ENCODE data around the gene CCL22. TPM values are rescaled to one million over a fixed set of nuclear protein-coding genes. Genes with fewer than 3 reads are reported as not detected.

Gene CCL22
- polyA plus RNA-seq, 2 of the 4 experiments (the other 2 are of a cell fraction): not detected

DNA sequence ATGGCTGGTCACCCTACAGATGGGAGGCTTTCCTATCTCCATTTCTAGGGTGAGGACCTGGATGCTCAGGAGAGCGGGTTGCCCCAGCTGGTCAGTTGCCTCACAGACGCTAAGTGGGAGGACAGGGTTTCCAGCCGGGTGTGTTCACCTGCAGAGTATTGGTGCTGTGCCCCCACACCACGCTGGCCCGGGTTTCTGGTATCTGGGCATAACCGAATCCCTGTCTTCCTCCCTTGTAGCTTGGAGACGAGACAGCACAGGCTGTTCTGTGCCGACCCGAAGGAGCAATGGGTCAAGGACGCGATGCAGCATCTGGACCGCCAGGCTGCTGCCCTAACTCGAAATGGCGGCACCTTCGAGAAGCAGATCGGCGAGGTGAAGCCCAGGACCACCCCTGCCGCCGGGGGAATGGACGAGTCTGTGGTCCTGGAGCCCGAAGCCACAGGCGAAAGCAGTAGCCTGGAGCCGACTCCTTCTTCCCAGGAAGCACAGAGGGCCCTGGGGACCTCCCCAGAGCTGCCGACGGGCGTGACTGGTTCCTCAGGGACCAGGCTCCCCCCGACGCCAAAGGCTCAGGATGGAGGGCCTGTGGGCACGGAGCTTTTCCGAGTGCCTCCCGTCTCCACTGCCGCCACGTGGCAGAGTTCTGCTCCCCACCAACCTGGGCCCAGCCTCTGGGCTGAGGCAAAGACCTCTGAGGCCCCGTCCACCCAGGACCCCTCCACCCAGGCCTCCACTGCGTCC is 23.4 kb downstream of the CCL22 start:
- H3K9me3 ChIP-seq: no peaks in the 10 kb centered on the region
- 95% methylated on average over 30 of the region's 35 CpGs for WGBS (ENCODE audit: missing lambda C conversion rate)
- DNase-seq (ENCODE audit: low read depth in 1 of 2, low spot score in 1 of 2): no peak
- ChIA-PET POLR2A (no interaction called here), CTCF (interaction anchor here (1.0 to 4.2 kb wide), 8 partner anchors 10 to 81 kb away, joined by 3 to 43 read pairs (median 4); partner anchors contain the start of gene CX3CL1)
- no peak for ATAC-seq
- no peak for FAIRE-seq
- no peak overlapping the region for H3K4me2 ChIP-seq
- H3K27ac ChIP-seq: peak overlapping the region in 1 of 2 experiments; percentile 83; a peak in 2 of 6 replicates
- no peak for TF ChIP-seq TFCP2L1 (CRISPR knock-in tag; IDR thresholded peaks at IDR 0.05)
- TF ChIP-seq HOXB13 (CRISPR knock-in tag; IDR thresholded peaks at IDR 0.05; ENCODE audit: low read depth): no peak
- TF ChIP-seq, protein P1, sequence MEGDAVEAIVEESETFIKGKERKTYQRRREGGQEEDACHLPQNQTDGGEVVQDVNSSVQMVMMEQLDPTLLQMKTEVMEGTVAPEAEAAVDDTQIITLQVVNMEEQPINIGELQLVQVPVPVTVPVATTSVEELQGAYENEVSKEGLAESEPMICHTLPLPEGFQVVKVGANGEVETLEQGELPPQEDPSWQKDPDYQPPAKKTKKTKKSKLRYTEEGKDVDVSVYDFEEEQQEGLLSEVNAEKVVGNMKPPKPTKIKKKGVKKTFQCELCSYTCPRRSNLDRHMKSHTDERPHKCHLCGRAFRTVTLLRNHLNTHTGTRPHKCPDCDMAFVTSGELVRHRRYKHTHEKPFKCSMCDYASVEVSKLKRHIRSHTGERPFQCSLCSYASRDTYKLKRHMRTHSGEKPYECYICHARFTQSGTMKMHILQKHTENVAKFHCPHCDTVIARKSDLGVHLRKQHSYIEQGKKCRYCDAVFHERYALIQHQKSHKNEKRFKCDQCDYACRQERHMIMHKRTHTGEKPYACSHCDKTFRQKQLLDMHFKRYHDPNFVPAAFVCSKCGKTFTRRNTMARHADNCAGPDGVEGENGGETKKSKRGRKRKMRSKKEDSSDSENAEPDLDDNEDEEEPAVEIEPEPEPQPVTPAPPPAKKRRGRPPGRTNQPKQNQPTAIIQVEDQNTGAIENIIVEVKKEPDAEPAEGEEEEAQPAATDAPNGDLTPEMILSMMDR (IDR thresholded peaks at IDR 0.05): no peak
- TF ChIP-seq, protein P2, sequence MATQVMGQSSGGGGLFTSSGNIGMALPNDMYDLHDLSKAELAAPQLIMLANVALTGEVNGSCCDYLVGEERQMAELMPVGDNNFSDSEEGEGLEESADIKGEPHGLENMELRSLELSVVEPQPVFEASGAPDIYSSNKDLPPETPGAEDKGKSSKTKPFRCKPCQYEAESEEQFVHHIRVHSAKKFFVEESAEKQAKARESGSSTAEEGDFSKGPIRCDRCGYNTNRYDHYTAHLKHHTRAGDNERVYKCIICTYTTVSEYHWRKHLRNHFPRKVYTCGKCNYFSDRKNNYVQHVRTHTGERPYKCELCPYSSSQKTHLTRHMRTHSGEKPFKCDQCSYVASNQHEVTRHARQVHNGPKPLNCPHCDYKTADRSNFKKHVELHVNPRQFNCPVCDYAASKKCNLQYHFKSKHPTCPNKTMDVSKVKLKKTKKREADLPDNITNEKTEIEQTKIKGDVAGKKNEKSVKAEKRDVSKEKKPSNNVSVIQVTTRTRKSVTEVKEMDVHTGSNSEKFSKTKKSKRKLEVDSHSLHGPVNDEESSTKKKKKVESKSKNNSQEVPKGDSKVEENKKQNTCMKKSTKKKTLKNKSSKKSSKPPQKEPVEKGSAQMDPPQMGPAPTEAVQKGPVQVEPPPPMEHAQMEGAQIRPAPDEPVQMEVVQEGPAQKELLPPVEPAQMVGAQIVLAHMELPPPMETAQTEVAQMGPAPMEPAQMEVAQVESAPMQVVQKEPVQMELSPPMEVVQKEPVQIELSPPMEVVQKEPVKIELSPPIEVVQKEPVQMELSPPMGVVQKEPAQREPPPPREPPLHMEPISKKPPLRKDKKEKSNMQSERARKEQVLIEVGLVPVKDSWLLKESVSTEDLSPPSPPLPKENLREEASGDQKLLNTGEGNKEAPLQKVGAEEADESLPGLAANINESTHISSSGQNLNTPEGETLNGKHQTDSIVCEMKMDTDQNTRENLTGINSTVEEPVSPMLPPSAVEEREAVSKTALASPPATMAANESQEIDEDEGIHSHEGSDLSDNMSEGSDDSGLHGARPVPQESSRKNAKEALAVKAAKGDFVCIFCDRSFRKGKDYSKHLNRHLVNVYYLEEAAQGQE (IDR thresholded peaks at IDR 0.05): no peak
- TF ChIP-seq CHD2 (IDR thresholded peaks at IDR 0.05; ENCODE audit: low read length, partially characterized antibody): no peak
- TF ChIP-seq KDM1A (IDR thresholded peaks at IDR 0.05; ENCODE audit: low read depth): no peak
- TF ChIP-seq ZC3H11A (IDR thresholded peaks at IDR 0.05): no peak
- TF ChIP-seq BHLHE40 (IDR thresholded peaks at IDR 0.05; ENCODE audit: low read depth, low read length): no peak
- TF ChIP-seq HDAC2 (IDR thresholded peaks at IDR 0.05): no peak
- TF ChIP-seq NFE2L2 (conservative IDR thresholded peaks at IDR 0.05; ENCODE audit: low read length): no peak
- no peak for TF ChIP-seq PHF8 (IDR thresholded peaks at IDR 0.05; ENCODE audit: borderline replicate concordance, low read depth)
- no peak overlapping the region for H3K4me3 ChIP-seq
- H3K4me1 ChIP-seq: peaks cover 54% of the 10 kb centered on the region

GRCh38 chr16:57382535-57383275 is 24.1 kb downstream of the CCL22 start:
- WGBS (ENCODE audit: missing lambda C conversion rate): 98% methylated on average over 5 of the region's 16 CpGs
- FAIRE-seq: no peak
- no peak for DNase-seq (ENCODE audit: low read depth in 1 of 2, low spot score in 1 of 2)
- H3K4me3 ChIP-seq: no peak overlapping the region
- no peaks in the 10 kb centered on the region for H3K9me3 ChIP-seq
- no peak overlapping the region for H3K4me2 ChIP-seq
- H3K27ac ChIP-seq: peak overlapping the region in 1 of 2 experiments; percentile 83; a peak in 2 of 6 replicates
- peaks cover 47% of the 10 kb centered on the region for H3K4me1 ChIP-seq
- ATAC-seq: peak in 1 of 2 experiments; percentile 46; a peak in 3 of 6 replicates
- CTCF ChIA-PET: interaction anchor here (0.6 to 4.2 kb wide), 7 partner anchors 9 to 82 kb away, joined by 3 to 43 read pairs (median 3); no protein-coding TSS in a partner anchor
- POLR2A ChIA-PET: no interaction called here
- TF ChIP-seq CEBPB (IDR thresholded peaks at IDR 0.05) (no peak), TFCP2L1 (CRISPR knock-in tag; IDR thresholded peaks at IDR 0.05) (no peak), CBX2 (IDR thresholded peaks at IDR 0.05; ENCODE audit: borderline replicate concordance, low read depth) (no peak)
- TF ChIP-seq, protein P2 (IDR thresholded peaks at IDR 0.05): no peak

All from A549 (cell line).